HFFc6 (cell line): ENCODE data around the gene ANKK1. TPM values are rescaled to one million over a fixed set of nuclear protein-coding genes. Genes with fewer than 3 reads are reported as not detected.

ENCODE experiments used
- DNase-seq: peaks from one replicate; pipeline ENCODE4 v3.0.0-alpha.2; 2018
- H3K27ac Mint-ChIP-seq: 2 replicates; pipeline ENCODE4 v1.8.0; 2020; ENCODE audit warnings: mild to moderate bottlenecking, mixed read lengths
- H3K27me3 Mint-ChIP-seq: 2 replicates; pipeline ENCODE4 v1.8.0; 2021; ENCODE audit warnings: mild to moderate bottlenecking, moderate library complexity, mixed read lengths; ENCODE audit not compliant: insufficient read depth
- H3K36me3 Mint-ChIP-seq: 2 replicates; pipeline ENCODE4 v1.8.0; 2021; ENCODE audit warnings: low read depth, mixed read lengths
- H3K4me1 Mint-ChIP-seq: 2 replicates; pipeline ENCODE4 v1.8.0; 2020; ENCODE audit warnings: low read depth, mixed read lengths
- H3K4me3 Mint-ChIP-seq: 2 replicates; pipeline ENCODE4 v1.8.0; 2020; ENCODE audit warnings: mild to moderate bottlenecking, moderate library complexity, mixed read lengths
- H3K9me3 Mint-ChIP-seq: 2 replicates; pipeline ENCODE4 v1.8.0; 2020; ENCODE audit warnings: mild to moderate bottlenecking, mixed read lengths
- CTCF ChIP-seq: fragments of 200-600 bp; sonication (generic); IDR thresholded peaks from 2 replicates; pipeline ENCODE4 v1.5.0; 2021; ENCODE audit warnings: antibody characterized with exemption, mild to moderate bottlenecking
- total RNA-seq, 6 experiments: library from RNA; stranded (reverse); fragmentation: NEBNext Ultra II Directional; extraction: Animal tissue kit (Norgen Biotek cat#: 25700); gene quantifications; 2 replicates in 1 of 6; 3 replicates in 5 of 6; pipeline ENCODE4 v1.2.3, GENCODE V29; 2021

Gene ANKK1
- total RNA-seq, 6 experiments from 2014 or later: not detected

- TF ChIP-seq CTCF: no peak
- Mint-ChIP-seq H3K4me3 (no peak overlapping the region), H3K27ac (no peak overlapping the region), H3K36me3 (no peaks in the 10 kb centered on the region), H3K9me3 (no peaks in the 10 kb centered on the region), H3K4me1 (no peaks in the 10 kb centered on the region), H3K27me3 (peaks cover 7% of the 10 kb centered on the region)
- DNase-seq: no peak
Observed at GRCh38 chr11:113400631-113401230, 13.2 kb downstream of the ANKK1 start.

GRCh38 chr11:113401718-113402117, 14.1 kb downstream of the ANKK1 start:
- Mint-ChIP-seq H3K9me3 (no peaks in the 10 kb centered on the region), H3K27ac (no peak overlapping the region), H3K27me3 (peaks cover 8% of the 10 kb centered on the region), H3K36me3 (no peaks in the 10 kb centered on the region), H3K4me1 (no peaks in the 10 kb centered on the region), H3K4me3 (no peak overlapping the region)
- peak; percentile 1 for DNase-seq
- no peak for TF ChIP-seq CTCF

GRCh38 chr11:113404859-113405430, 17.4 kb downstream of the ANKK1 start:
- Mint-ChIP-seq H3K4me3 (no peak overlapping the region), H3K27me3 (peaks cover 8% of the 10 kb centered on the region), H3K36me3 (no peaks in the 10 kb centered on the region), H3K9me3 (no peaks in the 10 kb centered on the region), H3K27ac (no peak overlapping the region), H3K4me1 (no peaks in the 10 kb centered on the region)
- no peak for DNase-seq
- TF ChIP-seq CTCF: no peak

- H3K9me3 Mint-ChIP-seq: no peaks in the 10 kb centered on the region
- TF ChIP-seq CTCF: no peak
- no peaks in the 10 kb centered on the region for H3K36me3 Mint-ChIP-seq
- H3K27me3 Mint-ChIP-seq: peaks cover 8% of the 10 kb centered on the region
- DNase-seq: no peak
- H3K4me1 Mint-ChIP-seq: no peaks in the 10 kb centered on the region
- H3K27ac Mint-ChIP-seq: no peak overlapping the region
- H3K4me3 Mint-ChIP-seq: no peak overlapping the region
Observed at GRCh38 chr11:113405724-113406478, 18.3 kb downstream of the ANKK1 start.

GRCh38 chr11:113407163-113407562, 19.6 kb downstream of the ANKK1 start:
- H3K27ac Mint-ChIP-seq: no peak overlapping the region
- H3K9me3 Mint-ChIP-seq: no peaks in the 10 kb centered on the region
- H3K4me1 Mint-ChIP-seq: no peaks in the 10 kb centered on the region
- no peak for DNase-seq
- no peaks in the 10 kb centered on the region for H3K36me3 Mint-ChIP-seq
- H3K4me3 Mint-ChIP-seq: no peak overlapping the region
- H3K27me3 Mint-ChIP-seq: peaks cover 8% of the 10 kb centered on the region
- no peak for TF ChIP-seq CTCF
